Upper lobe of left lung (tissue), 4 donors: Measurements from ENCODE around the gene ADAP2.

Source experiments
- POLR2A ChIP-seq, 4 donors: fragments of 450-650 bp; IDR thresholded peaks; one replicate each; pipeline ENCODE4 v1.5.1; 2016 to 2017; ENCODE audit warnings: antibody characterized with exemption in 4 of 4, mild to moderate bottlenecking in 2 of 4
- POLR2AphosphoS5 ChIP-seq, 2 donors: sonication (generic); formaldehyde crosslinking; IDR thresholded peaks; one replicate each; pipeline ENCODE4 v1.5.1; 2017; ENCODE audit warnings: antibody characterized with exemption in 2 of 2
- TF ChIP-seq, protein P1 (sequence below), 6 experiments: fragments of 450-650 bp in 4 of 6; fragments of 200-600 bp in 2 of 6; sonication (generic) in 2 of 6; IDR thresholded peaks; one replicate each; pipeline ENCODE4 v1.5.1; 2016 to 2019; ENCODE audit warnings: antibody characterized with exemption in 6 of 6

DNA sequence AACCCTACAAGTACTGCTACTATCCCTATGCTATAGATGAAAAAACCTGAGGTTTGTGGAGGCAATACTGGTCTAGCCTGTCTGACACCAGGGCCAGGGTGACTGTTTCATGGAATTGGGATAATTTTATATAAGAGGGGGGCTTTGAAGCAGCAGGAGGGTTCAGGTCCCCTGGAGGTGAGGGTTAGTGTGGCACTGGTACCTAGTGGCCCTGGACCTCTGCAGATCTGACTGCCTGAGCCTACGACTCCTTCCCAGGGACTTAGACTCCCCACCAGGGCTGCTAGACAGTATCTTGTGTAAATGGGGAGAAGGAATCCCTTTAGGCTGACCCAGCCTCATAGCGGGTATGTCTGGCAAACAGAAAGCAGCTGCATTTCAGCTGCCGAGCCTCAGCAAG, 6.8 kb downstream of the ADAP2 start:
- TF ChIP-seq, protein P1, sequence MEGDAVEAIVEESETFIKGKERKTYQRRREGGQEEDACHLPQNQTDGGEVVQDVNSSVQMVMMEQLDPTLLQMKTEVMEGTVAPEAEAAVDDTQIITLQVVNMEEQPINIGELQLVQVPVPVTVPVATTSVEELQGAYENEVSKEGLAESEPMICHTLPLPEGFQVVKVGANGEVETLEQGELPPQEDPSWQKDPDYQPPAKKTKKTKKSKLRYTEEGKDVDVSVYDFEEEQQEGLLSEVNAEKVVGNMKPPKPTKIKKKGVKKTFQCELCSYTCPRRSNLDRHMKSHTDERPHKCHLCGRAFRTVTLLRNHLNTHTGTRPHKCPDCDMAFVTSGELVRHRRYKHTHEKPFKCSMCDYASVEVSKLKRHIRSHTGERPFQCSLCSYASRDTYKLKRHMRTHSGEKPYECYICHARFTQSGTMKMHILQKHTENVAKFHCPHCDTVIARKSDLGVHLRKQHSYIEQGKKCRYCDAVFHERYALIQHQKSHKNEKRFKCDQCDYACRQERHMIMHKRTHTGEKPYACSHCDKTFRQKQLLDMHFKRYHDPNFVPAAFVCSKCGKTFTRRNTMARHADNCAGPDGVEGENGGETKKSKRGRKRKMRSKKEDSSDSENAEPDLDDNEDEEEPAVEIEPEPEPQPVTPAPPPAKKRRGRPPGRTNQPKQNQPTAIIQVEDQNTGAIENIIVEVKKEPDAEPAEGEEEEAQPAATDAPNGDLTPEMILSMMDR (IDR thresholded peaks at IDR 0.05): no peak
- TF ChIP-seq POLR2AphosphoS5 (IDR thresholded peaks at IDR 0.05) (no peak), POLR2A (IDR thresholded peaks at IDR 0.05) (no peak)
